Mammary epithelial cell (primary cell): ENCODE data around the gene LNP1.

Experiments used
- CTCF ChIP-seq, 2 donors: IDR thresholded peaks in 1 of 2; conservative IDR thresholded peaks in 1 of 2; 2 replicates each; pipeline ENCODE4 v1.5.1; 2011 to 2012; ENCODE audit warnings: inconsistent platforms in 2 of 2, low read length in 2 of 2, mild to moderate bottlenecking in 2 of 2, control low read depth in 1 of 2, low read depth in 1 of 2; ENCODE audit not compliant: insufficient read depth in 1 of 2; ENCODE audit errors: extremely low read depth in 1 of 2
- EZH2 ChIP-seq: IDR thresholded peaks from 2 replicates; pipeline ENCODE4 v1.6.1; 2012; ENCODE audit warnings: low read length, inconsistent platforms, borderline replicate concordance

GRCh38 chr3:100458814-100459213 lies 57.5 kb downstream of the LNP1 start:
- TF ChIP-seq CTCF (conservative IDR thresholded peaks at IDR 0.05 in 1 of 2, IDR thresholded peaks at IDR 0.05 in 1 of 2; ENCODE audit: extremely low read depth in 1 of 2, insufficient read depth in 1 of 2, low read depth in 1 of 2, low read length in 2 of 2) = no peak
- TF ChIP-seq EZH2 = no peak
